ENCODE data around the gene KIF6.

KIF6 gene

GRCh38 chr6:39608652-39609345 lies 116.4 kb downstream of the KIF6 start:
- no peak for ATAC-seq (ENCODE audit: insufficient read depth, low read depth)
- H3K27me3 ChIP-seq (ENCODE audit: insufficient read depth, low read length, poor library complexity) = no peaks in the 10 kb centered on the region
- H3K9me3 ChIP-seq (ENCODE audit: insufficient read depth, low read length, severe bottlenecking) = no peaks in the 10 kb centered on the region
- no peak overlapping the region for H3K4me3 ChIP-seq (ENCODE audit: low read depth in 1 of 2, low read length in 2 of 2)
- no peaks in the 10 kb centered on the region for H3K79me2 ChIP-seq (ENCODE audit: insufficient read depth, low read length)
- no peak overlapping the region for H3K27ac ChIP-seq (ENCODE audit: low read length)
- no peak for DNase-seq
- H3K9ac ChIP-seq (ENCODE audit: low read depth, low read length) = no peak overlapping the region
- H3K4me1 ChIP-seq (ENCODE audit: insufficient read depth, low read length) = no peaks in the 10 kb centered on the region
- H3K4me2 ChIP-seq (ENCODE audit: insufficient read depth, low read length) = no peak overlapping the region
- H2AFZ ChIP-seq (ENCODE audit: low read depth, low read length) = no peak overlapping the region
- no peaks in the 10 kb centered on the region for H3K36me3 ChIP-seq (ENCODE audit: insufficient read depth, low read length)
- TF ChIP-seq EZH2 (IDR thresholded peaks at IDR 0.05; ENCODE audit: borderline replicate concordance, low read depth, low read length, severe bottlenecking) (no peak), CTCF (IDR thresholded peaks at IDR 0.05; ENCODE audit: borderline replicate concordance, extremely low read depth, low read length, poor library complexity, severe bottlenecking) (no peak)
- no peaks in the 10 kb centered on the region for H4K20me1 ChIP-seq (ENCODE audit: insufficient read depth, low read length)

- Histone ChIP-seq H4K20me1 (ENCODE audit: insufficient read depth, low read length) (no peaks in the 10 kb centered on the region), H3K36me3 (ENCODE audit: insufficient read depth, low read length) (no peaks in the 10 kb centered on the region), H3K4me2 (ENCODE audit: insufficient read depth, low read length) (no peak overlapping the region), H3K9ac (ENCODE audit: low read depth, low read length) (no peak overlapping the region), H3K79me2 (ENCODE audit: insufficient read depth, low read length) (no peaks in the 10 kb centered on the region), H3K27ac (ENCODE audit: low read length) (no peak overlapping the region), H3K9me3 (ENCODE audit: insufficient read depth, low read length, severe bottlenecking) (no peaks in the 10 kb centered on the region), H3K4me3 (ENCODE audit: low read depth in 1 of 2, low read length in 2 of 2) (no peak overlapping the region), H2AFZ (ENCODE audit: low read depth, low read length) (no peak overlapping the region), H3K27me3 (ENCODE audit: insufficient read depth, low read length, poor library complexity) (no peaks in the 10 kb centered on the region), H3K4me1 (ENCODE audit: insufficient read depth, low read length) (no peaks in the 10 kb centered on the region)
- ATAC-seq (ENCODE audit: insufficient read depth, low read depth) = no peak
- no peak for DNase-seq
- no peak for TF ChIP-seq EZH2 (IDR thresholded peaks at IDR 0.05; ENCODE audit: borderline replicate concordance, low read depth, low read length, severe bottlenecking)
These were observed 122.3 kb downstream of the KIF6 start for GRCh38 chr6:39602601-39603519.

- Histone ChIP-seq H3K9ac (ENCODE audit: low read depth, low read length) (no peak overlapping the region), H3K4me1 (ENCODE audit: insufficient read depth, low read length) (no peaks in the 10 kb centered on the region), H3K27ac (ENCODE audit: low read length) (no peak overlapping the region), H3K79me2 (ENCODE audit: insufficient read depth, low read length) (no peaks in the 10 kb centered on the region), H3K9me3 (ENCODE audit: insufficient read depth, low read length, severe bottlenecking) (no peaks in the 10 kb centered on the region), H3K27me3 (ENCODE audit: insufficient read depth, low read length, poor library complexity) (no peaks in the 10 kb centered on the region), H3K36me3 (ENCODE audit: insufficient read depth, low read length) (no peaks in the 10 kb centered on the region), H3K4me2 (ENCODE audit: insufficient read depth, low read length) (no peak overlapping the region), H4K20me1 (ENCODE audit: insufficient read depth, low read length) (no peaks in the 10 kb centered on the region), H3K4me3 (ENCODE audit: low read depth in 1 of 2, low read length in 2 of 2) (no peak overlapping the region), H2AFZ (ENCODE audit: low read depth, low read length) (no peak overlapping the region)
- TF ChIP-seq CTCF (IDR thresholded peaks at IDR 0.05; ENCODE audit: borderline replicate concordance, extremely low read depth, low read length, poor library complexity, severe bottlenecking) (no peak), EZH2 (IDR thresholded peaks at IDR 0.05; ENCODE audit: borderline replicate concordance, low read depth, low read length, severe bottlenecking) (no peak)
- ATAC-seq (ENCODE audit: insufficient read depth, low read depth) (no peak), DNase-seq (no peak)
These were observed 125.2 kb downstream of the KIF6 start for GRCh38 chr6:39599973-39600372.

GRCh38 chr6:39599341-39599740 lies 125.9 kb downstream of the KIF6 start:
- Histone ChIP-seq H4K20me1 (ENCODE audit: insufficient read depth, low read length) (no peaks in the 10 kb centered on the region), H3K36me3 (ENCODE audit: insufficient read depth, low read length) (no peaks in the 10 kb centered on the region), H3K4me1 (ENCODE audit: insufficient read depth, low read length) (no peaks in the 10 kb centered on the region), H3K79me2 (ENCODE audit: insufficient read depth, low read length) (no peaks in the 10 kb centered on the region), H3K4me3 (ENCODE audit: low read depth in 1 of 2, low read length in 2 of 2) (no peak overlapping the region), H3K4me2 (ENCODE audit: insufficient read depth, low read length) (no peak overlapping the region), H3K9ac (ENCODE audit: low read depth, low read length) (no peak overlapping the region), H2AFZ (ENCODE audit: low read depth, low read length) (no peak overlapping the region), H3K27ac (ENCODE audit: low read length) (no peak overlapping the region), H3K27me3 (ENCODE audit: insufficient read depth, low read length, poor library complexity) (no peaks in the 10 kb centered on the region), H3K9me3 (ENCODE audit: insufficient read depth, low read length, severe bottlenecking) (no peaks in the 10 kb centered on the region)
- TF ChIP-seq CTCF (IDR thresholded peaks at IDR 0.05; ENCODE audit: borderline replicate concordance, extremely low read depth, low read length, poor library complexity, severe bottlenecking) = no peak
- no peak for TF ChIP-seq EZH2 (IDR thresholded peaks at IDR 0.05; ENCODE audit: borderline replicate concordance, low read depth, low read length, severe bottlenecking)
- no peak for ATAC-seq (ENCODE audit: insufficient read depth, low read depth)
- DNase-seq = no peak
